ENCODE data around the gene CDC42SE2.

- TF ChIP-seq TAF1 (IDR thresholded peaks at IDR 0.05; ENCODE audit: borderline replicate concordance, insufficient read depth, low read length): no peak
- TF ChIP-seq POLR2AphosphoS5 (IDR thresholded peaks at IDR 0.05; ENCODE audit: low read depth, low read length): no peak
- TF ChIP-seq SIN3A (IDR thresholded peaks at IDR 0.05; ENCODE audit: borderline replicate concordance, insufficient read depth, low read length): no peak
- no peak for TF ChIP-seq FOXP2 (optimal IDR thresholded peaks at IDR 0.05; ENCODE audit: borderline replicate concordance, extremely low read depth, extremely low read length, insufficient read depth)
- TF ChIP-seq, protein P1, sequence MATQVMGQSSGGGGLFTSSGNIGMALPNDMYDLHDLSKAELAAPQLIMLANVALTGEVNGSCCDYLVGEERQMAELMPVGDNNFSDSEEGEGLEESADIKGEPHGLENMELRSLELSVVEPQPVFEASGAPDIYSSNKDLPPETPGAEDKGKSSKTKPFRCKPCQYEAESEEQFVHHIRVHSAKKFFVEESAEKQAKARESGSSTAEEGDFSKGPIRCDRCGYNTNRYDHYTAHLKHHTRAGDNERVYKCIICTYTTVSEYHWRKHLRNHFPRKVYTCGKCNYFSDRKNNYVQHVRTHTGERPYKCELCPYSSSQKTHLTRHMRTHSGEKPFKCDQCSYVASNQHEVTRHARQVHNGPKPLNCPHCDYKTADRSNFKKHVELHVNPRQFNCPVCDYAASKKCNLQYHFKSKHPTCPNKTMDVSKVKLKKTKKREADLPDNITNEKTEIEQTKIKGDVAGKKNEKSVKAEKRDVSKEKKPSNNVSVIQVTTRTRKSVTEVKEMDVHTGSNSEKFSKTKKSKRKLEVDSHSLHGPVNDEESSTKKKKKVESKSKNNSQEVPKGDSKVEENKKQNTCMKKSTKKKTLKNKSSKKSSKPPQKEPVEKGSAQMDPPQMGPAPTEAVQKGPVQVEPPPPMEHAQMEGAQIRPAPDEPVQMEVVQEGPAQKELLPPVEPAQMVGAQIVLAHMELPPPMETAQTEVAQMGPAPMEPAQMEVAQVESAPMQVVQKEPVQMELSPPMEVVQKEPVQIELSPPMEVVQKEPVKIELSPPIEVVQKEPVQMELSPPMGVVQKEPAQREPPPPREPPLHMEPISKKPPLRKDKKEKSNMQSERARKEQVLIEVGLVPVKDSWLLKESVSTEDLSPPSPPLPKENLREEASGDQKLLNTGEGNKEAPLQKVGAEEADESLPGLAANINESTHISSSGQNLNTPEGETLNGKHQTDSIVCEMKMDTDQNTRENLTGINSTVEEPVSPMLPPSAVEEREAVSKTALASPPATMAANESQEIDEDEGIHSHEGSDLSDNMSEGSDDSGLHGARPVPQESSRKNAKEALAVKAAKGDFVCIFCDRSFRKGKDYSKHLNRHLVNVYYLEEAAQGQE (IDR thresholded peaks at IDR 0.05; ENCODE audit: insufficient read depth in 1 of 2, low read depth in 2 of 2, low read length in 2 of 2): no peak
Measured at GRCh38 chr5:131277875-131278740, 14.3 kb downstream of the CDC42SE2 start.

Data from PFSK-1 (cell line).